Measurements from ENCODE around the gene PAN3.

The PAN3 gene

GRCh38 chr13:28251466-28251865 is 113.1 kb downstream of the PAN3 start:
- H3K4me1 ChIP-seq (ENCODE audit: insufficient read depth, low read length) = no peaks in the 10 kb centered on the region
- no peak overlapping the region for H3K4me3 ChIP-seq (ENCODE audit: low read length)
- H3K27me3 ChIP-seq (ENCODE audit: insufficient read depth, low read length) = no peaks in the 10 kb centered on the region
- H2AFZ ChIP-seq (ENCODE audit: low read depth, low read length) = no peak overlapping the region
- H3K9me3 ChIP-seq (ENCODE audit: low read length) = peaks cover 4% of the 10 kb centered on the region
- H3K36me3 ChIP-seq (ENCODE audit: insufficient read depth, low read length) = peaks cover 6% of the 10 kb centered on the region

GRCh38 chr13:28252547-28252946 is 114.2 kb downstream of the PAN3 start:
- Histone ChIP-seq H2AFZ (ENCODE audit: low read depth, low read length) (no peak overlapping the region), H3K27me3 (ENCODE audit: insufficient read depth, low read length) (no peaks in the 10 kb centered on the region), H3K4me1 (ENCODE audit: insufficient read depth, low read length) (no peaks in the 10 kb centered on the region), H3K36me3 (ENCODE audit: insufficient read depth, low read length) (peaks cover 15% of the 10 kb centered on the region), H3K9me3 (ENCODE audit: low read length) (peaks cover 9% of the 10 kb centered on the region), H3K4me3 (ENCODE audit: low read length) (no peak overlapping the region)

- H3K4me1 ChIP-seq (ENCODE audit: insufficient read depth, low read length) = no peaks in the 10 kb centered on the region
- no peak overlapping the region for H3K4me3 ChIP-seq (ENCODE audit: low read length)
- peaks cover 9% of the 10 kb centered on the region for H3K9me3 ChIP-seq (ENCODE audit: low read length)
- H3K36me3 ChIP-seq (ENCODE audit: insufficient read depth, low read length) = peaks cover 34% of the 10 kb centered on the region
- H3K27me3 ChIP-seq (ENCODE audit: insufficient read depth, low read length) = no peaks in the 10 kb centered on the region
- no peak overlapping the region for H2AFZ ChIP-seq (ENCODE audit: low read depth, low read length)
These were observed 119.0 kb downstream of the PAN3 start for GRCh38 chr13:28257305-28257704.

GRCh38 chr13:28258417-28258816 is 120.1 kb downstream of the PAN3 start:
- Histone ChIP-seq H3K36me3 (ENCODE audit: insufficient read depth, low read length) (peaks cover 40% of the 10 kb centered on the region), H3K4me1 (ENCODE audit: insufficient read depth, low read length) (no peaks in the 10 kb centered on the region)

GRCh38 chr13:28267497-28267896 is 129.2 kb downstream of the PAN3 start:
- H3K9me3 ChIP-seq (ENCODE audit: low read length) = no peaks in the 10 kb centered on the region
- H3K36me3 ChIP-seq (ENCODE audit: insufficient read depth, low read length) = peaks cover 43% of the 10 kb centered on the region
- H3K4me1 ChIP-seq (ENCODE audit: insufficient read depth, low read length) = no peaks in the 10 kb centered on the region
- no peaks in the 10 kb centered on the region for H3K27me3 ChIP-seq (ENCODE audit: insufficient read depth, low read length)
- H2AFZ ChIP-seq (ENCODE audit: low read depth, low read length) = no peak overlapping the region
- H3K4me3 ChIP-seq (ENCODE audit: low read length) = no peak overlapping the region

More at GRCh38 chr13:28258417-28258816, 120.1 kb downstream of the PAN3 start:
- H3K4me3 ChIP-seq (ENCODE audit: low read length) = no peak overlapping the region
- no peaks in the 10 kb centered on the region for H3K27me3 ChIP-seq (ENCODE audit: insufficient read depth, low read length)
- H3K9me3 ChIP-seq (ENCODE audit: low read length) = peaks cover 9% of the 10 kb centered on the region
- H2AFZ ChIP-seq (ENCODE audit: low read depth, low read length) = no peak overlapping the region

GRCh38 chr13:28268800-28269223 is 130.5 kb downstream of the PAN3 start:
- Histone ChIP-seq H3K4me1 (ENCODE audit: insufficient read depth, low read length) (no peaks in the 10 kb centered on the region), H3K27me3 (ENCODE audit: insufficient read depth, low read length) (no peaks in the 10 kb centered on the region), H3K36me3 (ENCODE audit: insufficient read depth, low read length) (peaks cover 39% of the 10 kb centered on the region), H2AFZ (ENCODE audit: low read depth, low read length) (no peak overlapping the region), H3K4me3 (ENCODE audit: low read length) (no peak overlapping the region), H3K9me3 (ENCODE audit: low read length) (no peaks in the 10 kb centered on the region)

- H3K27me3 ChIP-seq (ENCODE audit: insufficient read depth, low read length) = no peaks in the 10 kb centered on the region
- no peak overlapping the region for H3K4me3 ChIP-seq (ENCODE audit: low read length)
- peaks cover 40% of the 10 kb centered on the region for H3K36me3 ChIP-seq (ENCODE audit: insufficient read depth, low read length)
- no peaks in the 10 kb centered on the region for H3K4me1 ChIP-seq (ENCODE audit: insufficient read depth, low read length)
- H3K9me3 ChIP-seq (ENCODE audit: low read length) = no peaks in the 10 kb centered on the region
- no peak overlapping the region for H2AFZ ChIP-seq (ENCODE audit: low read depth, low read length)
These were observed 132.9 kb downstream of the PAN3 start for GRCh38 chr13:28271056-28271840.

- no peaks in the 10 kb centered on the region for H3K27me3 ChIP-seq (ENCODE audit: insufficient read depth, low read length)
- H3K4me3 ChIP-seq (ENCODE audit: low read length) = no peak overlapping the region
- H3K36me3 ChIP-seq (ENCODE audit: insufficient read depth, low read length) = peaks cover 35% of the 10 kb centered on the region
- no peak overlapping the region for H2AFZ ChIP-seq (ENCODE audit: low read depth, low read length)
- no peaks in the 10 kb centered on the region for H3K9me3 ChIP-seq (ENCODE audit: low read length)
- H3K4me1 ChIP-seq (ENCODE audit: insufficient read depth, low read length) = no peaks in the 10 kb centered on the region
These were observed 135.6 kb downstream of the PAN3 start for GRCh38 chr13:28273919-28274318.

GRCh38 chr13:28282451-28282850 is 144.1 kb downstream of the PAN3 start:
- H3K4me1 ChIP-seq (ENCODE audit: insufficient read depth, low read length) = no peaks in the 10 kb centered on the region
- peaks cover 33% of the 10 kb centered on the region for H3K36me3 ChIP-seq (ENCODE audit: insufficient read depth, low read length)
- H2AFZ ChIP-seq (ENCODE audit: low read depth, low read length) = no peak overlapping the region
- no peaks in the 10 kb centered on the region for H3K9me3 ChIP-seq (ENCODE audit: low read length)
- H3K4me3 ChIP-seq (ENCODE audit: low read length) = no peak overlapping the region
- H3K27me3 ChIP-seq (ENCODE audit: insufficient read depth, low read length) = no peaks in the 10 kb centered on the region

- no peaks in the 10 kb centered on the region for H3K27me3 ChIP-seq (ENCODE audit: insufficient read depth, low read length)
- no peak overlapping the region for H3K4me3 ChIP-seq (ENCODE audit: low read length)
- H3K36me3 ChIP-seq (ENCODE audit: insufficient read depth, low read length) = peaks cover 34% of the 10 kb centered on the region
- no peak overlapping the region for H2AFZ ChIP-seq (ENCODE audit: low read depth, low read length)
- no peaks in the 10 kb centered on the region for H3K4me1 ChIP-seq (ENCODE audit: insufficient read depth, low read length)
- H3K9me3 ChIP-seq (ENCODE audit: low read length) = no peaks in the 10 kb centered on the region
These were observed 145.3 kb downstream of the PAN3 start for GRCh38 chr13:28283600-28283999.

- Histone ChIP-seq H3K4me3 (ENCODE audit: low read length) (no peak overlapping the region), H3K36me3 (ENCODE audit: insufficient read depth, low read length) (peaks cover 31% of the 10 kb centered on the region), H2AFZ (ENCODE audit: low read depth, low read length) (no peak overlapping the region), H3K27me3 (ENCODE audit: insufficient read depth, low read length) (no peaks in the 10 kb centered on the region), H3K9me3 (ENCODE audit: low read length) (no peaks in the 10 kb centered on the region), H3K4me1 (ENCODE audit: insufficient read depth, low read length) (no peaks in the 10 kb centered on the region)
These were observed 147.9 kb downstream of the PAN3 start for GRCh38 chr13:28286263-28286662.

- H3K4me1 ChIP-seq (ENCODE audit: insufficient read depth, low read length) = peaks cover 9% of the 10 kb centered on the region
- no peaks in the 10 kb centered on the region for H3K9me3 ChIP-seq (ENCODE audit: low read length)
- peaks cover 22% of the 10 kb centered on the region for H3K36me3 ChIP-seq (ENCODE audit: insufficient read depth, low read length)
- no peaks in the 10 kb centered on the region for H3K27me3 ChIP-seq (ENCODE audit: insufficient read depth, low read length)
- no peak overlapping the region for H3K4me3 ChIP-seq (ENCODE audit: low read length)
- no peak overlapping the region for H2AFZ ChIP-seq (ENCODE audit: low read depth, low read length)
These were observed 159.0 kb downstream of the PAN3 start for GRCh38 chr13:28297341-28297740.

GRCh38 chr13:28299916-28300315 is 161.6 kb downstream of the PAN3 start:
- no peaks in the 10 kb centered on the region for H3K27me3 ChIP-seq (ENCODE audit: insufficient read depth, low read length)
- H3K4me3 ChIP-seq (ENCODE audit: low read length) = no peak overlapping the region
- H2AFZ ChIP-seq (ENCODE audit: low read depth, low read length) = no peak overlapping the region
- peaks cover 9% of the 10 kb centered on the region for H3K4me1 ChIP-seq (ENCODE audit: insufficient read depth, low read length)
- peaks cover 7% of the 10 kb centered on the region for H3K36me3 ChIP-seq (ENCODE audit: insufficient read depth, low read length)
- no peaks in the 10 kb centered on the region for H3K9me3 ChIP-seq (ENCODE audit: low read length)

GRCh38 chr13:28301839-28302238 is 163.5 kb downstream of the PAN3 start:
- Histone ChIP-seq H2AFZ (ENCODE audit: low read depth, low read length) (no peak overlapping the region), H3K4me1 (ENCODE audit: insufficient read depth, low read length) (peaks cover 8% of the 10 kb centered on the region), H3K4me3 (ENCODE audit: low read length) (no peak overlapping the region), H3K27me3 (ENCODE audit: insufficient read depth, low read length) (no peaks in the 10 kb centered on the region), H3K9me3 (ENCODE audit: low read length) (no peaks in the 10 kb centered on the region), H3K36me3 (ENCODE audit: insufficient read depth, low read length) (no peaks in the 10 kb centered on the region)

Measured in neuron (in vitro differentiated cells).